IPS-18a (cell line): ENCODE data around the gene FAM114A2.
"Not testable (repeated sequence)": the region's sequence is repeated elsewhere in the genome, so short reads cannot be mapped to it uniquely, and the experiment has no call there.

Experiments used
- H3K27ac ChIP-seq: one replicate; pipeline ENCODE4 v1.5.1; 2013; ENCODE audit warnings: low read length
- H3K27me3 ChIP-seq: one replicate; pipeline ENCODE4 v1.6.1; 2013; ENCODE audit warnings: mild to moderate bottlenecking, low read length; ENCODE audit not compliant: control insufficient read depth, insufficient read depth
- H3K36me3 ChIP-seq: one replicate; pipeline ENCODE4 v1.6.1; 2013; ENCODE audit warnings: low read depth, low read length; ENCODE audit not compliant: control insufficient read depth
- H3K4me1 ChIP-seq: one replicate; pipeline ENCODE4 v1.6.1; 2013; ENCODE audit warnings: low read depth, low read length; ENCODE audit not compliant: control insufficient read depth
- H3K4me3 ChIP-seq: one replicate; pipeline ENCODE4 v1.5.1; 2013; ENCODE audit warnings: low read length
- H3K9ac ChIP-seq: one replicate; pipeline ENCODE4 v1.6.1; 2013; ENCODE audit warnings: mild to moderate bottlenecking, low read length, moderate library complexity
- H3K9me3 ChIP-seq: one replicate; pipeline ENCODE4 v1.6.1; 2013; ENCODE audit warnings: low read depth, low read length; ENCODE audit not compliant: control insufficient read depth

The FAM114A2 gene

GRCh38 chr5:154044581-154044980 is 5.9 kb upstream of the FAM114A2 start:
- Histone ChIP-seq H3K27ac (no peak overlapping the region), H3K27me3 (no peaks in the 10 kb centered on the region), H3K9ac (no peak overlapping the region), H3K9me3 (no peaks in the 10 kb centered on the region), H3K4me1 (peaks cover 2% of the 10 kb centered on the region), H3K4me3 (no peak overlapping the region), H3K36me3 (no peaks in the 10 kb centered on the region)

GRCh38 chr5:154044099-154044498 is 5.4 kb upstream of the FAM114A2 start:
- Histone ChIP-seq H3K4me1 (peaks cover 3% of the 10 kb centered on the region), H3K9me3 (no peaks in the 10 kb centered on the region), H3K27ac (no peak overlapping the region), H3K36me3 (no peaks in the 10 kb centered on the region), H3K27me3 (no peaks in the 10 kb centered on the region), H3K4me3 (no peak overlapping the region), H3K9ac (no peak overlapping the region)

GRCh38 chr5:154042766-154043165 is 4.1 kb upstream of the FAM114A2 start:
- Histone ChIP-seq H3K9ac (no peak overlapping the region), H3K4me1 (peaks cover 6% of the 10 kb centered on the region), H3K36me3 (no peaks in the 10 kb centered on the region), H3K4me3 (no peak overlapping the region), H3K27me3 (no peaks in the 10 kb centered on the region), H3K9me3 (no peaks in the 10 kb centered on the region), H3K27ac (no peak overlapping the region)

- peaks cover 6% of the 10 kb centered on the region for H3K4me1 ChIP-seq
- H3K36me3 ChIP-seq = no peaks in the 10 kb centered on the region
- H3K9me3 ChIP-seq = no peaks in the 10 kb centered on the region
- peak overlapping the region; percentile 68 for H3K9ac ChIP-seq
- no peak overlapping the region for H3K27ac ChIP-seq
- H3K27me3 ChIP-seq = no peaks in the 10 kb centered on the region
- peak overlapping the region; percentile 86 for H3K4me3 ChIP-seq
Observed at GRCh38 chr5:154039458-154039829, 734 bp upstream of the FAM114A2 start.

- Histone ChIP-seq H3K9me3 (no peaks in the 10 kb centered on the region), H3K27ac (no peak overlapping the region), H3K36me3 (no peaks in the 10 kb centered on the region), H3K27me3 (no peaks in the 10 kb centered on the region), H3K9ac (peak overlapping the region; percentile 68), H3K4me1 (peaks cover 6% of the 10 kb centered on the region), H3K4me3 (peak overlapping the region; percentile 86)
Observed at GRCh38 chr5:154038261-154038706, 426 bp downstream of the FAM114A2 start.

- no peak overlapping the region for H3K27ac ChIP-seq
- H3K9ac ChIP-seq = no peak overlapping the region
- no peaks in the 10 kb centered on the region for H3K9me3 ChIP-seq
- no peaks in the 10 kb centered on the region for H3K36me3 ChIP-seq
- peaks cover 6% of the 10 kb centered on the region for H3K4me1 ChIP-seq
- no peaks in the 10 kb centered on the region for H3K27me3 ChIP-seq
- H3K4me3 ChIP-seq = no peak overlapping the region
Observed at GRCh38 chr5:154034944-154035343, 3.8 kb downstream of the FAM114A2 start.

- Histone ChIP-seq H3K36me3 (no peaks in the 10 kb centered on the region), H3K4me3 (no peak overlapping the region), H3K27me3 (no peaks in the 10 kb centered on the region), H3K9me3 (no peaks in the 10 kb centered on the region), H3K4me1 (no peaks in the 10 kb centered on the region), H3K9ac (no peak overlapping the region), H3K27ac (no peak overlapping the region)
Observed at GRCh38 chr5:154031937-154032489, 6.7 kb downstream of the FAM114A2 start.

DNA sequence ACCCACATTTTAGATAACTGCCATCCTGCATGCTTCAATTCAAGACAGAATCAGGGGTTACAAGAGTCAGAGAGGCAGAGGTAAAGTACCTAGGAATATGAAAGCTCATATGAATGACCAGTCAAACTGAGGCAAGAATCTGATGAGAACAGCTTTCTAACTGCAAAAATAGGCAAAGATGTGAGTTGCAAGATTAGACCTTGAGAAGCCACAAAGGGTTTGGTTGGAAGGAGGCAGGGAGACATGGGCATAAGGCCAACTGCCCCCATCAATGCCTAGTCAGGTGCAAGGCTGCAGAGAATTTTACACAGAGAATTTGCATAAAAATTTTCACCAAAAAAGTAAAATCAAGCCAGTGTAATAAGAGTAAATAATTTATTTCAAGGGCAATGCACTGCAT is 12.8 kb downstream of the FAM114A2 start:
- H3K4me1 ChIP-seq = no peaks in the 10 kb centered on the region
- no peaks in the 10 kb centered on the region for H3K9me3 ChIP-seq
- no peaks in the 10 kb centered on the region for H3K27me3 ChIP-seq
- no peak overlapping the region for H3K4me3 ChIP-seq
- no peaks in the 10 kb centered on the region for H3K36me3 ChIP-seq
- no peak overlapping the region for H3K27ac ChIP-seq
- H3K9ac ChIP-seq = no peak overlapping the region

DNA sequence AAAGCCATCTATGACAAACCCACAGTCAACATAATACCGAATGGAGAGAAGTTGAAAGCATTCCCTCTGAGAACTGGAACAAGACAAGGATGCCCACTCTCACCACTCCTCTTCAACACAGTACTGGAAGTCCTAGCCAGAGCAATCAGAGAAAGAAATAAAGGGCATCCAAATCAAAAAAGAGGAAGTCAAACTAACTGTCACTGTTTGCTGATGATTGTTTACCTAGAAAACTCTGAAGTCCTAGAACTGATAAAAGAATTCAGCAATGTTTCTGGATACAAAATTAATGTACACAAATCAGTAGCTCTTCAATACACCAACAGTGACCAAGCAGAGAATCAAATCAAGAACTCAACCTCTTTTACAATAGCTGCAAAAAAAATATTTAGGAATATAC is 19.8 kb downstream of the FAM114A2 start:
- H3K4me1 ChIP-seq, H3K9ac ChIP-seq, H3K27me3 ChIP-seq, H3K36me3 ChIP-seq, H3K27ac ChIP-seq, H3K4me3 ChIP-seq, H3K9me3 ChIP-seq: not testable (repeated sequence)

DNA sequence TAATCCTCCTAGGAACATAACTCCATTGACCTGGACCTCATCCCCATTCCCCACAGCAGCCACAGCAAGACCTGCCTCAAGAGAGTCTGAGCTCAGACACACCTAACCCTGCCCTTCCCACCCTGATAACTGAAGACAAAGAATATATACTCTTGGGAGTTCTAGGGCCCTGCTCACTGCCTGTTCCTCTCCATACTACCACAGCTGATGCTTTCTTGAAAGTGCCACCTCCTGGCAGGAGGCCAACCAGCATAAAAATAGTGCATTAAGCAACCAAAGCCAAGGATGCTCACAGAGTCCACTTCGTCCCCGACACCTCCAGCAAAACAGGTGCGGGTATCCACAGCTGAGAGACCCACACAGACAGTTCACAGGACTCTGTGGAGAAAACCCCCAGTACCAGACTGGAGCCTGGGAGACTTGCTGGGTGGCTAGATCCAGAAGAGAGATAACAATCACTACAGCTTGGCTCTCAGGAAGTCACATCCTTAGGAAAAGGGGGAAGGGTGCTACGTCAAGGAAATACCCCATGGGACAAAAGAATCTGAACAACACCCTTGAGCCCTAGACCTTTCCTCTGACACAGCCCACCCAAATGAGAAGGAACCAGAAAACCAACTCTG is 23.5 kb downstream of the FAM114A2 start:
- Histone ChIP-seq H3K27me3 (no peaks in the 10 kb centered on the region), H3K4me3 (no peak overlapping the region), H3K27ac (no peak overlapping the region), H3K9me3 (no peaks in the 10 kb centered on the region), H3K9ac (no peak overlapping the region), H3K36me3 (no peaks in the 10 kb centered on the region), H3K4me1 (no peaks in the 10 kb centered on the region)

GRCh38 chr5:154010660-154011059 is 28.1 kb downstream of the FAM114A2 start:
- no peaks in the 10 kb centered on the region for H3K4me1 ChIP-seq

GRCh38 chr5:154005648-154006047 is 33.1 kb downstream of the FAM114A2 start:
- no peaks in the 10 kb centered on the region for H3K9me3 ChIP-seq
- no peaks in the 10 kb centered on the region for H3K4me1 ChIP-seq
- H3K9ac ChIP-seq = no peak overlapping the region
- H3K36me3 ChIP-seq = no peaks in the 10 kb centered on the region
- no peak overlapping the region for H3K27ac ChIP-seq
- no peaks in the 10 kb centered on the region for H3K27me3 ChIP-seq
- no peak overlapping the region for H3K4me3 ChIP-seq

More at GRCh38 chr5:154010660-154011059, 28.1 kb downstream of the FAM114A2 start:
- Histone ChIP-seq H3K4me3 (no peak overlapping the region), H3K27ac (no peak overlapping the region), H3K9ac (no peak overlapping the region), H3K36me3 (no peaks in the 10 kb centered on the region), H3K27me3 (no peaks in the 10 kb centered on the region), H3K9me3 (no peaks in the 10 kb centered on the region)
